Non-pigmented ciliary epithelial cell (primary cell): ENCODE results near the gene CNTRL.
A peak's percentile ranks its signal among the peaks of the same experiment; 100 is the strongest.

Experiments used
- DNase-seq: peaks from one replicate; pipeline ENCODE4 v3.0.0-alpha.2; 2010; ENCODE audit warnings: low read depth

Gene CNTRL

GRCh38 chr9:121204121-121204520, 129.4 kb downstream of the CNTRL start:
- no peak for DNase-seq

DNA sequence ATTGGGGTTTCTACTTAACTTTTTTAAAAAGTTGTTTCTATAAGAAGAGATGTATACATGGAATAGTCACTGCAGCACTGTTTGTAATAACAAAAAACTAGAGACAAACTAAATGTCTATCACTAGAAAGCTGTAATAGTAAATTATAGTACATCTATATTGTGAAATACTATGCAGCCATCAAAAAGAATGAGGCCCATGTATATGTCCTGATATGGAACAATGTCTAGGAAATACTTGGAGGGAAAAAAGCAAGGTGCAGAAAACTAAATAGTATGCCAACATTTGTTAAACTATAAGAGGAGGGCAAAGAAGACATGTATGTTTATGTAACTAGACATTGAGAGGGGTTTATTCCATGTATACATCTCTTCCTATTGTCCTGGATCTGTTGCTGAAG, 129.9 kb downstream of the CNTRL start:
- no peak for DNase-seq

DNA sequence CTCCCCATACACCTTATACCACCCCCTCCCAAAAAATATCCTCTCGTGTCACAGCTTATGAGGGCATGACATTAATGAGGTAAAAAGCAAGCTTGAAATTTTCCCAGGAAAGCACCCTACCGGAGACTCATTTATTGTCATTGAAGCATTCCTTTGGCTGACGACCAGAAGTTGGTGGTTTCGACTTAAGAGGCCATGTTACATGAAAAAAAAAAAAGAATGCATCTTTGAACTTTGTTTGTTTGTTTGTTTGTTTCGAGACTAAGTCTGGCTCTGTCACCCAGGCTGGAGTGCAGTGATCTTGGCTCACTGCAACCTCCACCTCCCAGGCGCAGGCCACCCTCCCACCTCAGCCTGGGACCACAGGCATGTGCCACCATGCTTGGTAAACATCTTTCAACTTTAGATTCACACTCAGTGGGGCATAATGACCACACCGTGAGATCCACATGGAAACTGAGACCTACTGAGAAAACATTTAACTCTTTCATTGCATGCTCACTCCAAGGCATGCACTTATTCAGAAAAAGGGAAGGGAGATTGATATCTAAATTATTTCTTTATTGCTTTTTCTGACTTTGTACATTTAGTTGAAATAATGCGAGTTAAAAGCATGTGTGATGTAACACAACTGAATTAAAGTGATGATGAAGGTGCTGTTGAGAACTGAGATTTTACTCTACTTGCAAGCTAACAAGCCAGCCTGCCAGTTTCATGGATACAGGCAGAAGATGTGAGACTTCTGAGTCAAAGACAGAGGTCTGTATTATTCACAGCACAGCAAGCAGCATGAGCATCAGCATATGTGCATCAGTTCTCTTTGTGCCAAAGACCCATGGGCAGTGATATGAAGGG, 132.0 kb downstream of the CNTRL start:
- no peak for DNase-seq

- DNase-seq, result no peak
Measured at GRCh38 chr9:121207371-121207940, 132.7 kb downstream of the CNTRL start.

- no peak for DNase-seq
Measured at GRCh38 chr9:121210536-121210935, 135.8 kb downstream of the CNTRL start.

- DNase-seq, result peak; percentile 57
Measured at GRCh38 chr9:121213136-121213806, 138.5 kb downstream of the CNTRL start.

GRCh38 chr9:121214005-121214404, 139.2 kb downstream of the CNTRL start:
- no peak for DNase-seq

GRCh38 chr9:121216271-121216805, 141.6 kb downstream of the CNTRL start:
- DNase-seq, result no peak

DNA sequence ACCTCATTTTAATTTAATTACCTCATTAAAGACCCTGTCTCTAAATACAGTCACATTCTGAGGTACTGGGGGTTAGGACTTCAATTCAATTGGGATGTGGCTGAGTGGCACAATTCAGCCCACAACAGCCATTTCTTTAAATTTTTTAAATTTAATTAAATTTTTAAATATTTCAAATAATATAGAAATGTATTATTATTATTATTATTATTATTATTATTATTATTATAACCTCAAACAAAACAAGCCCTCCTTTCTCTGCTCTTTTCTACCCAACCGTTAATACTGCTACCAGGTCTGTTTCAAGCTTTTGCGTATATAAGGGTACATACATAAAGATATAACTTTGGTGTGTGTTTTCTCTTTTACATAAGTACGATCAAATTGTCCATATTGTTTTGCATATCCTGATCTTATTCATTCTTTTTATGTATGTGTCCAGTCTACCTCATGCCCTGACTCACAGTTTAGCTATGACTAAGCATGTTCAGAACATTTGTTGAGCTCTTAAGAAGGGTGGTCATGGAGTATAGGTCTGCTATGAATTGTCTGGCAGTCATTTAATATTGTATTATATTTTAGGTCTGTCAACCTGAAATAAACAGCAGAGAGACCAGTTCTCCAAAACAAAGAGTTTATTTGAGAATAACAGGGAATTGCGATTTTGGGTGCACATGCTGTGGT, 143.0 kb downstream of the CNTRL start:
- peak; percentile 50 for DNase-seq

- DNase-seq, result no peak
Measured at GRCh38 chr9:121218357-121219027, 143.7 kb downstream of the CNTRL start.

DNA sequence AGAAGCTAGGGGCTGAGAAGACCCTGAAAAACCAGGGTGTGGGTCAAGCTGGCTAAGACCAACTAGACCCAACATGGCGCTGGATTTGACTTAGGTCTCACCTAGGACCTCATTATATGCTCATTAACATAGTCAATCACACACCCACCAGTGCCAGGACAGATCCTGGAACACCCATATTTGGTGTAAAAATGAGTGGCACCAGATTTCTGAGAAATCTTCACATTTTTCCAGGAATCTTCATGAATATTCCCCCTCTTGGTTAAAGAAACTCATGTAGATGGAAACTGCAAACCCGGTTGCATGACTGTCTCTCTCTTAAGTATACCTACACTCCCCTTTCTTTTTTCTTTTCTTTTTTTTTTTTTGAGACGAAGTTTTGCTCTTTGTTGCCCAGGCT, 144.8 kb downstream of the CNTRL start:
- no peak for DNase-seq

DNA sequence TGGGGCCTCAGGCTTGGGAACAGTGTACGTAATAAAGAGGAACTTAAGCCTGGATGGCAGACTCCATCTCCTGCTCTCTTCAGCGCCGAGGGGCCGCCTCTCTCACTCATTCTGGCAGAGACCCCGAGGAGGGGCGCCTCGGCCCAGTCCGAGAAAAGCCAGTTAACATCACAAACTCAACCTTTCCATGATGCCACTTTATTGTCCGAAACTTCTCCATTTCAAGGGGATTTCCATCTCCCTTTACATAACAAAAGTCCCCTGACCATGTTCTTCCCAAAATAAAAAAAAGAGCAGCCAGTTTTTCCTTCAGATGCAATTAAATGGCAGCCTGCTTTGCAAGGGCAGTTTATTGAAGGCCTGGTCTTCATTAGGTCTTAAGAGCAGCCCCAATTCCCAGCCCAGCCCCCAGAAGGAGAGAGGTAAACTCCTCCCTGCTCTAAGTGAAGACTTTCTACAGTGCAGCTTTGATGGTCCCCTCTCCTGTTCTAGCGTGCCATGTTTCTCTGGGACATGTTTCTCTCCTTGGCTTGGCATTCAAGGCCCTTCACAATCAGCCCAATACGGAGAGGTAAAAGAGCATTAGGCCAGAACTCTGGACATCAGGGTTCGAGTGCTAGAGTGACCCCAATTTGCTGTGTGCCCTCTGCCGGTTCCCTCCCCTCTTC, 146.4 kb downstream of the CNTRL start:
- DNase-seq, result no peak

DNA sequence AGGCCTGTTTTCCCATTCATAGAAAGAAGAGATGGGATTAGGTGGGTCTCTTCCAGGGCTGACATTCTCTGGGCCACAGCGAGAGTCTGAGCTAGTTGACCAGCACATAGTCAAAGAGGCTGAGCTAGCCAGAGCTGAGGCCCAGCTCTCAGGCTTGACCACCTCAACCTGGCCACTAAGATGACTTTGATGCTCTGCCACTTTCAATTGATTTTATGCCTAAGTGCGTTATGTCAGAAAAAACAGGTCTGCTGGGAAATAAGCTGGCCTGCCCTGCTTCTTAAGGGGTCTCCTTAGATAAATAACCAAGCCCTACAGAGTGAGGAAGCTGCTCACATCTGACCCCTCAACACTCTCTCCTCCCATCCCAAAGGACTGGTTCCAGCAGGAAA, 146.9 kb downstream of the CNTRL start:
- DNase-seq, result no peak

DNA sequence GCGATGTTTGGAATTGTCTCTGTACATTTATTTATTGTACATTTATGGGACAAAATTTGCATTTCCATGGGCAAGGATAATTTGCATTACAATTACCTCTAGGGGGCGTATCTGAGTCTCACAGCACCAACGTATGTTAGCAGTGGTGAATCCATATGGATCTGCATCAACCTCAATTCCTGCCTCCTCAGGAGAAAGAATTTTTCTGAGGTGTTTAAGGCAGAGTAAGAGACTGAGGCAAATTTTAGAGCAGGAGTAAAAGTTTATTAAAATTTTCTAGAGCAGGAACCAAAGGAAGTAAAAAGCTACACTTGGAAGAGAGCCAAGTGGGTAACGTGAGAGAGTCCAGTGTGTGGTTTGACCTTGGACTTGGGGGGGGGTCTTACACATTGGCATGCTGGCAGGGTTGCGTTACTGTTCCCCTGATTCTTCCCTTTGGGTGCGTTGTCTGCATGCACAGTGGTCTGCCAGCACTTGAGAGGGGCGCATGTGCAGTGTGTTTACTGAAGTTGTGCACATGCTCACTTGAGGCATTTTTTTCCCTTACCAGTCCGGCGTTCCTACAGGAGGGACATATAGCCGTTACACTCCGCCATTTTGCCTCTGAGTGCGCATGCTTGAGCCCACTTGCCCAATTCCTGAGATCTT, 147.9 kb downstream of the CNTRL start:
- no peak for DNase-seq

- DNase-seq, result no peak
Measured at GRCh38 chr9:121225240-121225639, 150.5 kb downstream of the CNTRL start.

GRCh38 chr9:121226175-121226574, 151.4 kb downstream of the CNTRL start:
- DNase-seq, result no peak
